GM19328 (cell line): ENCODE results near the gene EIF2B2.

Experiments used
- ATAC-seq: cut with Tn5 transposase; IDR thresholded peaks from one replicate; pipeline ENCODE4 v1.9.1; 2021; ENCODE audit warnings: mild to moderate bottlenecking, moderate library complexity; ENCODE audit not compliant: unreplicated experiment

The EIF2B2 gene

GRCh38 chr14:75040959-75041358 is 38.2 kb downstream of the EIF2B2 start:
- ATAC-seq = no peak

GRCh38 chr14:75041613-75042012 is 38.9 kb downstream of the EIF2B2 start:
- no peak for ATAC-seq

DNA sequence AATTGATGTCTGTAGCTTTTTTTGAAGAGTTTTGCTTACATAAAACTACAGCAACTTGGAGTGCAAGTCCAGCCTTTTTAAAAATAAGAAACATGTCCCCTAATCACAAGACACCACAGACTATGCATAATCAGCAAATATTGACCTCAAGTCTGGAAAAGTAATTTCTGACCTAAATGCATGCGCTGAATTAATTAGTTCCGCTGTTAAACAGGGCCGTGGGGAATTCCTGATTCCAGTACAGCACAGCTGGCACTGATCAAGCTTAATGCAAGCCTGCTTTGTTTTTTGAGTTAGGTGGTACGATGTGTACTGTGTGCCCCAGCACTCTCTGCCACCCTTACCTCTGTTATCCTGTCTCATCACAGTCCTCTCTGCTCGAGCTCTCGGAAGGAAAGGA is 39.3 kb downstream of the EIF2B2 start:
- ATAC-seq = no peak

DNA sequence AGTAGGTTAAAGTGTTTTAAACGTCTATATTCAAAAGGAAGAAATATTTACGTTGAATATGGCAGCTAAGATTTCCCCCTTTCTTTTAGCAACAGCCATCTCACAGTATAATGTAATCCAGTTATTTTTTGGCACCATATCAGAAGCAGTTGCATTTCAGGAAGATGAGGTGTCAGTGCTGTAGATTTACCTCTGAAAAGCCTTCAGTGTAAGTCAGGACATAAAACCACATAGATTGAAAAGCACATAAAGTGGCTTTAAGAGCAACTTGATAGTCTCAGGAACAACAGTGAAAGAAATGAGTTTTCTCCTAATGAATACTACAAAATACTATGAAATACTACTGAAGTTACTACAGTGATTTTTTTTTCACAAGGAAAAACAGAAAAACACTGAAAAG is 41.6 kb downstream of the EIF2B2 start:
- no peak for ATAC-seq

DNA sequence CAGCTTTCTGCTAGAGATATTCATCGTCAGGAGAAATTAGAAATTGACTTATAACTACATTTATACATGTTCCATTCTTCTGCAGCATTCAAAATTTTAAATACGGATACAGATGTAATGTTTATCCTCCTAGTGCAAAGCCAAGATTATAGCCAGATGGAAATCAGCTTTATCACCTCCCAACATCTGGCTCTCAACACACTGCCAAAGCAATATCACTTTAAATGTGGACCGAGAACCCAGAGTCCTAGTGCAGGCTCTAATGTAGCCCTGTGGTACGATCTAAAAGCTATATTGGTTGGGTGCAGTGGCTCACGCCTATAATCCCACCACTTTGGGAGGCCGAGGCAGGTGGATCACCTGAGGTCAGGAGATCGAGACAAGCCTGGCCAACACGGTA is 42.0 kb downstream of the EIF2B2 start:
- no peak for ATAC-seq

DNA sequence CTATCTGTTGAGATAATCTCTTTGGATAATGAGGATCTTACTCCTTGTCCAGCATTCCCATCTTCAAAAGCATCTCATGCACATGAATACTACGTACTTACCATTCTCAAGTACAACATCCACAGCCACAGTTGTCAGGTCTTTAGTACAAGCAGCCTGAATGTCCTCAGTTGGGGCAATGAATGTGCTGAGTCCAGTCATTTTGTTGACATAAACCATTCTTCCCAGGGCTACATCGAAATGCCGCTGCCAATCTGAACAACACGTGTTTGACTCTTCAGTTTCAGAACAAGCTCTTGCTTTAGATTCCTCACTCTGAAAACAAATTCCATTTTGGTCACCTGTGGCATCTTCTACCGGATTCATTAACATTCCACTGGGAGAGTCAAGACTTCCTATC is 43.6 kb downstream of the EIF2B2 start:
- ATAC-seq = no peak

DNA sequence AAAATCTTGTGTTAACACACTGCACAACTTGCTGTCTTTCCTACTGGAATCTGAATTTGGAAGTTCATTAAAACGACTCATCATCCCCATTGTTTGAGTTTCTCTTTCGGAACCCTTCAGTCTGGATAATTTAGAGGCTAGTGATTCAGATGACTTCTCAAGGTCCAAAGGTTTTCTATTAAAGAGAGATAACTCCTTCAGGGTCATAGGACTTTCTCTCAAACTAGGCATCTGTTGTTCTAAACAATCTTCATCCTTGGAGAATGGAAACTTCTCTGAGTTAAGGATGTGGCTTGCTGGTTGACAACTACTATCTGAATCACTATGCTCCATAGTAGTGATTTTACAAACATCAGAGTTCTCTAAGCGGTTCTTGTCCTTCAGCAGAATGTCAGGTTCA is 44.2 kb downstream of the EIF2B2 start:
- ATAC-seq = no peak

DNA sequence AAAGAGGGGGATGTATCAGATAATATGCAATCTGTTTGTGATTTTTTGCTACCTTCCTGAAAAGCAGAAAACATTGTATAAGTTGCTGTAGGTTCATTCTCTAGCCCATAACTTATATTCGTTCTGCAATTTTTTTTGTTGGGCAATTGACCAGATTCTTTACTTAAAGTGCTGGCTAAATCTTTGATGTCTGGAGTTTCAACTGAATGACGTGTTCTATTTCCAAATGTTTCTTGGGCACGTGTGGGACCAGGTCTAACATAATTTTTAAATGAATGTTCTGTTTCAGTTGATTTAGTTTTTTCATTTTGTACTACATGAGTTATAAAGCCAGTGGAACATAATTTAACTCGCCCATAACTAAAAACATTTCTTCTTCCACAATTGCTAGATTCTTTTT is 44.8 kb downstream of the EIF2B2 start:
- no peak for ATAC-seq

DNA sequence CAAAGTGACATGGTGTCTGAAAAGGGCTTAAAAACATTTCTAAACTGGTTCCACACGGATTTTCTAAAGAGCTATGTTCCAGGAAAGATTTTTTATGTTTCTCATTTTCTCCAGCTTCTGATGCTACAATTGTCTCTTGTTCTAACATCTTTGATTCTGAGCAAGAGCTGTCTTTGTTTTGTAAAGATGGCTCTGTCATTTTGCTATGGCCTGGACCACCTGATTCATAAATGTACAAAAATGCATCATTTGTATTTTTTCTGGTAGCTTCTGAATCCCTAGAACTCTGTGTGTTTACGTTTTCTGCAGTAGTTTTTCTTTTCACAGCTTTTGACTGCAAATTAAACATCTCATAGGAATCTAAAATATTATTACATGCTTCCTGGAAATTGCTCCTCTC is 45.4 kb downstream of the EIF2B2 start:
- no peak for ATAC-seq

DNA sequence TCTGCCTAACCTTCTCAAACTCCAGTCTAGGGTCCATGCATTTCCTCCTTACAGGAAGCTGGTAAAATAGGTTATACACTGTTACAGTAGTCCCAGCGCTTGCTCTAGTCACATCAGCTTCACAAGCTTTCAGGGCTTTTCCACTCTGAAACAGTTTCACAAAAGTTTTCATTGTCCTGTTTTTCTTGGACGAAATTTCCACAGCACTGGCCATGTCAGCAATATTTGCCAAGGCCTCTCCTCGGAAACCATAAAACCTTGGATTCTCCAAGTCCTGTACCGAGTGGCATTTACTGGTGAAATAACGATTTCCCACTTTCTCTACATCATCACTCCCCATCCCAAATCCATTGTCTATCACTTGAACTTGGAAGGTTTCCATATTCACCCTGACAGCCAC is 46.4 kb downstream of the EIF2B2 start:
- ATAC-seq = no peak

- no peak for ATAC-seq
Measured at GRCh38 chr14:75049731-75050201, 47.0 kb downstream of the EIF2B2 start.

DNA sequence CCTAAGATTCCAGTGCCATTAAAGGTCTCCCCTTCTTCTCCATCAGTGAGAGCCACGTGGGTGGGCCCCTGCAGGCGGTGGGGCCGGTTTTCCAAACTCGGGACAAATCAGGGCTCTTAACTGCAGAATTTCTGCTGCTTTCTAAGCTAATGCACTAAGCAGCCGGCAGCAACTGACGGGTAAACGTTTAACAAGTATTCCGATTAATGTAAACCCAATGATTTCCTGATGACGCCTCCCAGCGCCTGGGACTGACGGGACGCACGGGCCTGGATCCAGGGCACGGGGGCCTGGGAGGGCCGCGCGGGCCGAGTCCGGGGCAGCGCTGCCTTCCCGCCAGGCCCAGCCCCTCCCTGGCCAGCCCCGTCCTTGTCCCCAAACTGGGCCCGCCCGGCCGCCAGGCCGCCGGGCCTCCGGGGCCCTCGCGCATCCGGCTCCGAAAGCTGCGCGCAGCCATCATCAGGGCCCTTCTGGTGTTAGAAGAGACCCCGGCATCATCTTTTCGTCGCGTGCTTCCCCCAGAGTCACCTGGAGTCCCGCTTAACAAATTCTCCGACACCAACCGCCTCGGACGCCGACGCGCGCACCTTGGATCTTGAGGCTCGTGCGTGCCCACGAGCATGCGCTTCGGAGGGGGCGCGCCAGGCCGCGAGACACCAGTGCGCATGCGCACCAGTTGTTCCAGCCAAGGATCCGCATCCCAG is 48.3 kb downstream of the EIF2B2 start, which contains the start of gene MLH3:
TSS of gene MLH3 (minus strand) at position 616 of the 704 bp plus-strand sequence. CDS start 1,812 bp downstream, outside the sequence.
- ATAC-seq = no peak

DNA sequence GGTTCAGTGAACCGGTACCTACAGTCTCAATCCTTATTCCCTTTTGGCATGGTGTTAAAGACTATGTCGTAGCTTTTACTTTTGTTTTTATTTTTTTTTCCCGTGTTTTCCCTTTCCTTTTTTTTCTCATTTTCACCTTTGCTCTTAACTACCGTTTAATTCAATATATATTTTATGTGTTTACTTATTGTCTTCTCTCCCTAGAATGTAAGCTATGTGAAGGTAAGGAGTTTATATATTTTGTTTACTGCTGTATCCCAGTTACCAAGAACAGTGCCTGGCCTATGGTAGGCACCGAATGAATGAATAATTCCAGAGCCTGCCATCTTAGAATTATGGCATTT is 48.8 kb downstream of the EIF2B2 start:
- ATAC-seq = no peak

GRCh38 chr14:75053396-75054291 is 50.9 kb downstream of the EIF2B2 start:
- no peak for ATAC-seq

DNA sequence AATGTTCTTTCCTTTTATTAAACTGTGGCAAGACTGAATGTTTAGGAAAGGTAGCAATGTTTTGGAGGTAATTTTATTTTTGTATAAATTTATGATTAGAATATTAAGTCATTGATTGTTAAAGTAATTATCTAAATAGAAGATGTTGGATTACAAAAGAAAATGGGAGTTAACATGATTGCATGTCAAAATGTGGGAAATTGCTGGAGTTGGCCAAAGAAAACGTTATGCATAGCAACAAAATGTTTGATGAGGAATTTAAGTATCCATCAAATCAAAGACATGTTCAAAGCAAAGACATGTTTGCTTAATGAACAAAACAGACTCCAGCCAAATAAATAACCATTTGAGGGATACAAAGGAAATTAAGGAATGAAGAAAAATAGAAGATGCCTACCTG is 51.7 kb downstream of the EIF2B2 start:
- ATAC-seq = no peak

- no peak for ATAC-seq
Measured at GRCh38 chr14:75059642-75060041, 56.9 kb downstream of the EIF2B2 start.

- ATAC-seq = no peak
Measured at GRCh38 chr14:75060420-75060819, 57.7 kb downstream of the EIF2B2 start.
